Effector memory CD8-positive, alpha-beta T cell (primary cell): ENCODE results near the gene CST9.
"Not testable (repeated sequence)": the region's sequence is repeated elsewhere in the genome, so short reads cannot be mapped to it uniquely, and the experiment has no call there.

Source experiments
- ATAC-seq: fragments of 150-1000 bp; cut with Tn5 transposase; replicated peaks from 2 replicates; pipeline ENCODE4 v1.10.0; 2021; ENCODE audit warnings: mild to moderate bottlenecking, moderate library complexity
- DNase-seq, 3 experiments: peaks; one replicate each; pipeline ENCODE4 v3.0.0; 2021
- H3K27ac Mint-ChIP-seq, 2 donors: one replicate each; pipeline ENCODE4 v1.8.0; 2022; ENCODE audit warnings: mild to moderate bottlenecking in 2 of 2, mixed read lengths in 2 of 2, moderate library complexity in 2 of 2
- H3K27me3 Mint-ChIP-seq, 2 donors: one replicate each; pipeline ENCODE4 v1.8.0; 2022; ENCODE audit warnings: mixed read lengths in 2 of 2
- H3K36me3 Mint-ChIP-seq: one replicate; pipeline ENCODE4 v1.8.0; 2022; ENCODE audit warnings: mild to moderate bottlenecking, moderate library complexity, mixed read lengths; ENCODE audit not compliant: insufficient read depth
- H3K4me1 Mint-ChIP-seq, 2 donors: one replicate each; pipeline ENCODE4 v1.8.0; 2022; ENCODE audit warnings: low read depth in 2 of 2, mixed read lengths in 2 of 2
- H3K4me3 Mint-ChIP-seq, 2 donors: one replicate each; pipeline ENCODE4 v1.8.0; 2022; ENCODE audit warnings: mild to moderate bottlenecking in 2 of 2, mixed read lengths in 2 of 2, moderate library complexity in 2 of 2
- H3K9me3 Mint-ChIP-seq, 2 donors: one replicate each; pipeline ENCODE4 v1.8.0; 2022; ENCODE audit warnings: mixed read lengths in 2 of 2

The CST9 gene

DNA sequence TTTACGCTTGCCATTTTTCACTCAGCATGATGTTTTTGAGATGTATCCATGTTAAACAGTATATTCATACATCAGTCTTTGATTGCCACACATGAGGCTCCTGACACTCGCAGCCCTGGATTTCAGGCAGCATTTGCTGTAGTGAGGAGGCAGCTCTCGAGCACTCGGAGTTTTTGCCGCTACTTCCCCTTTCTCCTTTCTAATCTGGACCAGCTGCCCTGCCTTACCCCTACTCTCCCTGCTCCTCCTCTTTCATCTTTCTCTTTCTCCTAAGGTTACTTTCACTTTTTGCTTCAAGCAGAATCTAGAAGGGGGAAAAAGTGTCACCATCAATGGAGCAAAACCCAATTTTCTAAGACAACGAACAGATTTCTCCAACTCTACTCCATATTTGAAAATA is 37.9 kb upstream of the CST9 start:
- DNase-seq (no peak), ATAC-seq (no peak)
- Mint-ChIP-seq H3K9me3 (no peaks in the 10 kb centered on the region), H3K27me3 (peaks cover 9 to 25% of the 10 kb centered on the region in 2 donors), H3K4me1 (peaks cover 0 to 3% of the 10 kb centered on the region in 2 donors), H3K27ac (no peak overlapping the region), H3K36me3 (no peaks in the 10 kb centered on the region), H3K4me3 (no peak overlapping the region)

GRCh38 chr20:23641936-23642751 is 36.4 kb upstream of the CST9 start:
- no peak for ATAC-seq
- Mint-ChIP-seq H3K27me3 (peaks cover 9 to 28% of the 10 kb centered on the region in 2 donors), H3K4me1 (peaks cover 0 to 3% of the 10 kb centered on the region in 2 donors), H3K27ac (no peak overlapping the region), H3K9me3 (no peaks in the 10 kb centered on the region), H3K36me3 (no peaks in the 10 kb centered on the region), H3K4me3 (no peak overlapping the region)
- no peak for DNase-seq

DNA sequence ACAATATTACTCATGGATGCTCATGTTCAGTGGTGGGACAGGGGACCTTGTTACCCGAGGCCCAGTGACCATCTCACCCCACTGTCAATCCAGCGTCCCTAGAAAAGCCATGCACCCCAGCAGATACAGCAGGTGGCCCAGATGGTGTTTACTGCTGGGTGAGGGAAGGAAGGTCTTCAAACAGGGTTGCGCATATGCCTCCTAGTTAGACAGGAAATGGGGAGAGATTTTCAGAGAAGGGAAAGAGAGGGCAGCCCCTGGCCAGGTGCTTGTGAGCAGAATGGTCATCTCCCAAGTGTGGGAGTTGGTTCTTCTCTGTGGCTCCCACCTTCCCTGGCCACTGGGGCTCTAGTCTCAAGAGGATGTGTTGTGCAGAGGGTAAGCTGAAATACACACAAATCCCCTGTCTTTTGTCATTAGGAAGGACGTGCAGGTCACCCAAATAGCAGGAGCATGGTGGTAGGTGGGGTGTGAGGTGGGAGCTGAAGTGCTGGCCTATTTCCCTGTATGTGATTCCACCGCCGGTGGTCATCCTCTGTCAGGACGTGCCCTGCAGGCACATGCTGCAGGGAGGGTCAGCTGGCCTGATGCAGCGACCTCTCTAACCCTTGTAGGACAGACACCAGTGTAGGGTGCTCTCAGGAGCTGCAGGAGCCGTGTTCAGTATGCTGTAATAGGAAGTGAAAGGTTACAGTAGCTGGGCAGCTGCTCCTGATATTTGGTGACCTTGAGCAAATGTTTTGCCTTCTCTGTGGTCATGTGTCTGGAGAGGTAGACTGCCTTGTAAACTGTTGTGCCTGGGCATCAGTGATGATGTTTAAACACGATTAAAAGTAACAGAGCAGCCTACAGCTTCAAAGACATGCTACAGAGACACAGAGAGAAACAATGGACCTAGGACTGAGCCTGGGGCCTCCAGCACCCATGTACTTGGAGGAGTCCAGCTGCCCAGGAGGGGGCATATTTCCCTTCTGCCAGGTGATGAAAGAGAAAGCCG is 35.3 kb upstream of the CST9 start:
- no peaks in the 10 kb centered on the region for H3K9me3 Mint-ChIP-seq
- DNase-seq = no peak
- no peak for ATAC-seq
- H3K36me3 Mint-ChIP-seq = no peaks in the 10 kb centered on the region
- H3K27ac Mint-ChIP-seq = no peak overlapping the region
- H3K27me3 Mint-ChIP-seq = peaks cover 15 to 40% of the 10 kb centered on the region in 2 donors
- H3K4me1 Mint-ChIP-seq = peaks cover 7 to 11% of the 10 kb centered on the region in 2 donors
- no peak overlapping the region for H3K4me3 Mint-ChIP-seq

- DNase-seq (no peak), ATAC-seq (no peak)
- H3K4me3 Mint-ChIP-seq = no peak overlapping the region
Measured at GRCh38 chr20:23640018-23640601, 34.4 kb upstream of the CST9 start.

GRCh38 chr20:23639490-23639958 is 33.8 kb upstream of the CST9 start:
- Mint-ChIP-seq H3K9me3 (no peaks in the 10 kb centered on the region), H3K4me1 (peaks cover 7 to 12% of the 10 kb centered on the region in 2 donors), H3K36me3 (no peaks in the 10 kb centered on the region), H3K27me3 (peaks cover 15 to 44% of the 10 kb centered on the region in 2 donors), H3K27ac (no peak overlapping the region), H3K4me3 (no peak overlapping the region)
- ATAC-seq (no peak), DNase-seq (no peak)

More at GRCh38 chr20:23640018-23640601, 34.4 kb upstream of the CST9 start:
- no peaks in the 10 kb centered on the region for H3K36me3 Mint-ChIP-seq
- H3K27me3 Mint-ChIP-seq = peaks cover 15 to 44% of the 10 kb centered on the region in 2 donors
- H3K9me3 Mint-ChIP-seq = no peaks in the 10 kb centered on the region
- no peak overlapping the region for H3K27ac Mint-ChIP-seq
- peaks cover 7 to 12% of the 10 kb centered on the region in 2 donors for H3K4me1 Mint-ChIP-seq

DNA sequence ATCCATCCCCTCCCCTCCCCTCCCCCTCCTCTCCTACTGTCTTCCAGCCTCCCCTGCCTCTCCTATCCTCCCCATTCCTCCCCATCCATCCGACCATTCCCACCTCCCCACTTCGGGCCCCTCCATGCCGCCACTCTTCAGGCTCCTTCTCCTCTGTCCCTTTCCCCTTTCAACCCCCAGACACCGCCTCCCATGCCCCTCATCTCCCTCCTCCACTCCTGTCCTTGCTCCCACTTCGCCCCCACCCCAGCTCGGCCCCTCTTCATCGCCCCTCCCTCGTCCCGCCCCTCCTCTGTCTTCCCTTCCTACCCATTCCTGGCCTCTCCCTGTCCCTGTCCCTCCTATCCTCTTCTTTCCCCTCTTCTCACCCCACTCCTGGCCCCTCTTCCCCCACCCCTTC is 32.6 kb upstream of the CST9 start:
- peaks cover 7 to 12% of the 10 kb centered on the region in 2 donors for H3K4me1 Mint-ChIP-seq
- no peaks in the 10 kb centered on the region for H3K9me3 Mint-ChIP-seq
- no peak for DNase-seq
- no peak for ATAC-seq
- no peaks in the 10 kb centered on the region for H3K36me3 Mint-ChIP-seq
- H3K4me3 Mint-ChIP-seq = peak overlapping the region in 1 of 2 donors; percentile 54
- no peak overlapping the region for H3K27ac Mint-ChIP-seq
- H3K27me3 Mint-ChIP-seq = peaks cover 15 to 50% of the 10 kb centered on the region in 2 donors

GRCh38 chr20:23637282-23638221 is 31.8 kb upstream of the CST9 start, which contains the start of gene CST3:
CST3 (minus strand) TSS chr20:23637955; CDS start chr20:23637862, 93 bp downstream.
- ATAC-seq = peak; percentile 22
- H3K9me3 Mint-ChIP-seq = no peaks in the 10 kb centered on the region
- peaks cover 15 to 52% of the 10 kb centered on the region in 2 donors for H3K27me3 Mint-ChIP-seq
- H3K27ac Mint-ChIP-seq = peak within 1 kb of the TSS; percentile 25 to 80
- H3K4me1 Mint-ChIP-seq = peaks cover 7 to 12% of the 10 kb centered on the region in 2 donors
- H3K4me3 Mint-ChIP-seq = peak within 1 kb of the TSS; percentile 65 to 77
- H3K36me3 Mint-ChIP-seq = no peaks in the 10 kb centered on the region
- peak in 1 of 3 experiments; percentile 1 for DNase-seq

GRCh38 chr20:23636908-23637281 is 31.2 kb upstream of the CST9 start:
- peaks cover 7 to 12% of the 10 kb centered on the region in 2 donors for H3K4me1 Mint-ChIP-seq
- H3K4me3 Mint-ChIP-seq = peak overlapping the region; percentile 65 to 77
- peaks cover 15 to 52% of the 10 kb centered on the region in 2 donors for H3K27me3 Mint-ChIP-seq
- ATAC-seq = no peak
- peak overlapping the region; percentile 25 to 80 for H3K27ac Mint-ChIP-seq
- no peak for DNase-seq
- no peaks in the 10 kb centered on the region for H3K36me3 Mint-ChIP-seq
- no peaks in the 10 kb centered on the region for H3K9me3 Mint-ChIP-seq

GRCh38 chr20:23636182-23636907 is 30.6 kb upstream of the CST9 start:
- Mint-ChIP-seq H3K4me3 (peak overlapping the region; percentile 65 to 77), H3K36me3 (no peaks in the 10 kb centered on the region), H3K27me3 (peaks cover 15 to 52% of the 10 kb centered on the region in 2 donors), H3K4me1 (peaks cover 7 to 12% of the 10 kb centered on the region in 2 donors), H3K9me3 (no peaks in the 10 kb centered on the region), H3K27ac (peak overlapping the region in 1 of 2 donors; percentile 80)
- ATAC-seq (no peak), DNase-seq (no peak)

- not testable (repeated sequence) for ATAC-seq, H3K9me3 Mint-ChIP-seq, DNase-seq, H3K27ac Mint-ChIP-seq, H3K36me3 Mint-ChIP-seq
- Mint-ChIP-seq H3K4me3 (peak overlapping the region in 1 of 2 donors; percentile 65), H3K4me1 (peaks cover 7 to 12% of the 10 kb centered on the region in 2 donors), H3K27me3 (peaks cover 15 to 48% of the 10 kb centered on the region in 2 donors)
Measured at GRCh38 chr20:23635768-23636090, 30.0 kb upstream of the CST9 start.

- DNase-seq (no peak), ATAC-seq (no peak)
- Mint-ChIP-seq H3K4me1 (peaks cover 7 to 12% of the 10 kb centered on the region in 2 donors), H3K27ac (no peak overlapping the region), H3K9me3 (no peaks in the 10 kb centered on the region), H3K27me3 (peaks cover 15 to 43% of the 10 kb centered on the region in 2 donors), H3K36me3 (no peaks in the 10 kb centered on the region), H3K4me3 (no peak overlapping the region)
Measured at GRCh38 chr20:23634985-23635767, 29.5 kb upstream of the CST9 start.
